Neural progenitor cell (in vitro differentiated cells): Measurements from ENCODE around the gene AGPS. TPM values are rescaled to one million over a fixed set of nuclear protein-coding genes. Genes with fewer than 3 reads are reported as not detected.
"Not testable (repeated sequence)": the region's sequence is repeated elsewhere in the genome, so short reads cannot be mapped to it uniquely, and the experiment has no call there.

ENCODE experiments used
- DNase-seq: peaks from one replicate; pipeline ENCODE4 v3.0.0-alpha.2; 2016; ENCODE audit warnings: low spot score
- H2AFZ ChIP-seq: fragments of 200-600 bp; sonication (generic); replicated peaks from 2 replicates; pipeline ENCODE4 v1.6.1; 2016; ENCODE audit warnings: antibody characterized with exemption
- H3F3A ChIP-seq: fragments of 200-600 bp; sonication (generic); 2 replicates; pipeline ENCODE4 v1.6.1; 2016; ENCODE audit warnings: antibody characterized with exemption, low read depth
- H3K27ac ChIP-seq: fragments of 200-600 bp; sonication (generic); 2 replicates; pipeline ENCODE4 v1.5.1; 2016; ENCODE audit warnings: mild to moderate bottlenecking
- H3K27me3 ChIP-seq: fragments of 200-600 bp; sonication (generic); 2 replicates; pipeline ENCODE4 v1.6.1; 2016; ENCODE audit warnings: mild to moderate bottlenecking, moderate library complexity
- H3K36me3 ChIP-seq: fragments of 200-600 bp; sonication (generic); 2 replicates; pipeline ENCODE4 v1.5.1; 2016
- H3K4me1 ChIP-seq: fragments of 200-600 bp; sonication (generic); 2 replicates; pipeline ENCODE4 v1.6.1; 2016; ENCODE audit warnings: mixed run types
- H3K4me2 ChIP-seq: fragments of 200-600 bp; sonication (generic); 2 replicates; pipeline ENCODE4 v1.6.1; 2016
- H3K4me3 ChIP-seq: fragments of 200-600 bp; sonication (generic); 2 replicates; pipeline ENCODE4 v1.5.1; 2016
- H3K79me2 ChIP-seq: fragments of 200-600 bp; sonication (generic); 2 replicates; pipeline ENCODE4 v1.6.1; 2016; ENCODE audit warnings: low read depth
- H3K9ac ChIP-seq: fragments of 200-600 bp; sonication (generic); 2 replicates; pipeline ENCODE4 v1.6.1; 2016
- H3K9me3 ChIP-seq: fragments of 200-600 bp; sonication (generic); 2 replicates; pipeline ENCODE4 v1.5.1; 2016; ENCODE audit warnings: low read depth
- H4K20me1 ChIP-seq: fragments of 200-600 bp; sonication (generic); 2 replicates; pipeline ENCODE4 v1.6.1; 2016; ENCODE audit warnings: low read depth
- H3K27ac Mint-ChIP-seq: 3 replicates; pipeline ENCODE4 v1.8.0; 2021; ENCODE audit warnings: mixed read lengths
- H3K27me3 Mint-ChIP-seq: 2 replicates; pipeline ENCODE4 v1.8.0; 2022; ENCODE audit warnings: low read depth, mild to moderate bottlenecking, inconsistent platforms, moderate library complexity, mixed read lengths; ENCODE audit not compliant: insufficient read depth
- H3K36me3 Mint-ChIP-seq: 3 replicates; pipeline ENCODE4 v1.8.0; 2021; ENCODE audit warnings: mixed read lengths
- H3K4me1 Mint-ChIP-seq: 3 replicates; pipeline ENCODE4 v1.8.0; 2021; ENCODE audit warnings: mixed read lengths
- H3K4me3 Mint-ChIP-seq: 3 replicates; pipeline ENCODE4 v1.8.0; 2021; ENCODE audit warnings: mild to moderate bottlenecking, moderate library complexity, mixed read lengths
- H3K9me3 Mint-ChIP-seq: 3 replicates; pipeline ENCODE4 v1.8.0; 2020; ENCODE audit warnings: mixed read lengths
- CTCF ChIP-seq: fragments of 200-600 bp; sonication (generic); IDR thresholded peaks from 2 replicates; pipeline ENCODE4 v1.5.1; 2017; ENCODE audit warnings: antibody characterized with exemption, mild to moderate bottlenecking
- EZH2 ChIP-seq: fragments of 200-600 bp; sonication (generic); IDR thresholded peaks from 2 replicates; pipeline ENCODE4 v1.6.1; 2017; ENCODE audit warnings: antibody characterized with exemption, mild to moderate bottlenecking, moderate library complexity
- EZH2phosphoT487 ChIP-seq: fragments of 200-600 bp; sonication (generic); IDR thresholded peaks from 2 replicates; pipeline ENCODE4 v1.6.1; 2017; ENCODE audit warnings: antibody characterized with exemption
- total RNA-seq: library from RNA; depleted of rRNA; stranded (reverse); fragments of >200 nt; gene quantifications from 2 replicates; pipeline ENCODE4 v1.2.3, GENCODE V29; 2015; ENCODE audit warnings: low replicate concordance

Gene AGPS
- total RNA-seq, 1 donor from 2014 or later, result 63.5 TPM

GRCh38 chr2:177484180-177484795, 91.7 kb downstream of the AGPS start:
- H3K4me3 ChIP-seq, result no peak overlapping the region
- Mint-ChIP-seq H3K27ac (no peak overlapping the region), H3K4me3 (no peak overlapping the region), H3K9me3 (no peaks in the 10 kb centered on the region), H3K27me3 (peaks cover 2% of the 10 kb centered on the region), H3K36me3 (no peaks in the 10 kb centered on the region), H3K4me1 (no peaks in the 10 kb centered on the region)
- no peaks in the 10 kb centered on the region for H3K9me3 ChIP-seq
- no peaks in the 10 kb centered on the region for H3K27me3 ChIP-seq
- no peaks in the 10 kb centered on the region for H3F3A ChIP-seq
- H3K79me2 ChIP-seq, result no peaks in the 10 kb centered on the region
- H4K20me1 ChIP-seq, result no peaks in the 10 kb centered on the region
- no peaks in the 10 kb centered on the region for H3K36me3 ChIP-seq
- no peak overlapping the region for H2AFZ ChIP-seq
- no peak overlapping the region for H3K9ac ChIP-seq
- H3K4me2 ChIP-seq, result no peak overlapping the region
- no peak overlapping the region for H3K27ac ChIP-seq
- TF ChIP-seq EZH2phosphoT487 (no peak), CTCF (no peak), EZH2 (no peak)
- no peak for DNase-seq
- H3K4me1 ChIP-seq, result no peaks in the 10 kb centered on the region

- H3K27ac ChIP-seq, H3K27ac Mint-ChIP-seq, H3K9me3 Mint-ChIP-seq, H3K27me3 ChIP-seq, H3K9me3 ChIP-seq, H3K36me3 Mint-ChIP-seq, H3K27me3 Mint-ChIP-seq, H4K20me1 ChIP-seq, H3K9ac ChIP-seq, H3K79me2 ChIP-seq, H3K36me3 ChIP-seq, H3K4me1 Mint-ChIP-seq, DNase-seq, H2AFZ ChIP-seq, H3K4me3 Mint-ChIP-seq, H3K4me1 ChIP-seq, H3K4me3 ChIP-seq, H3K4me2 ChIP-seq, H3F3A ChIP-seq: not testable (repeated sequence)
These were observed 93.1 kb downstream of the AGPS start for GRCh38 chr2:177485657-177486056.

GRCh38 chr2:177489719-177490301, 97.2 kb downstream of the AGPS start:
- no peaks in the 10 kb centered on the region for H3K9me3 Mint-ChIP-seq
- no peak overlapping the region for H3K4me2 ChIP-seq
- H3F3A ChIP-seq, result no peaks in the 10 kb centered on the region
- H3K9me3 ChIP-seq, result no peaks in the 10 kb centered on the region
- no peaks in the 10 kb centered on the region for H3K36me3 ChIP-seq
- no peaks in the 10 kb centered on the region for H3K27me3 Mint-ChIP-seq
- H4K20me1 ChIP-seq, result no peaks in the 10 kb centered on the region
- no peaks in the 10 kb centered on the region for H3K4me1 ChIP-seq
- peak; percentile 52 for DNase-seq
- no peak overlapping the region for H3K4me3 Mint-ChIP-seq
- no peaks in the 10 kb centered on the region for H3K27me3 ChIP-seq
- no peak overlapping the region for H3K4me3 ChIP-seq
- no peak overlapping the region for H2AFZ ChIP-seq
- peak; percentile 71 for TF ChIP-seq CTCF
- TF ChIP-seq EZH2, result no peak
- no peak overlapping the region for H3K9ac ChIP-seq
- H3K79me2 ChIP-seq, result no peaks in the 10 kb centered on the region
- peaks cover 3% of the 10 kb centered on the region for H3K36me3 Mint-ChIP-seq
- no peak overlapping the region for H3K27ac Mint-ChIP-seq
- H3K4me1 Mint-ChIP-seq, result no peaks in the 10 kb centered on the region
- H3K27ac ChIP-seq, result no peak overlapping the region

GRCh38 chr2:177495945-177496344, 103.4 kb downstream of the AGPS start:
- TF ChIP-seq EZH2, result no peak
- TF ChIP-seq CTCF, result no peak
- no peak for TF ChIP-seq EZH2phosphoT487

More at GRCh38 chr2:177495945-177496344, 103.4 kb downstream of the AGPS start:
- Mint-ChIP-seq H3K27me3 (no peaks in the 10 kb centered on the region), H3K9me3 (no peaks in the 10 kb centered on the region), H3K4me3 (no peak overlapping the region), H3K36me3 (peaks cover 3% of the 10 kb centered on the region), H3K27ac (no peak overlapping the region), H3K4me1 (no peaks in the 10 kb centered on the region)
- no peak overlapping the region for H3K9ac ChIP-seq
- DNase-seq, result no peak
- H3K4me2 ChIP-seq, result no peak overlapping the region
- no peak overlapping the region for H2AFZ ChIP-seq
- no peaks in the 10 kb centered on the region for H3K9me3 ChIP-seq
- no peak overlapping the region for H3K4me3 ChIP-seq
- H3K27me3 ChIP-seq, result no peaks in the 10 kb centered on the region
- no peaks in the 10 kb centered on the region for H3K79me2 ChIP-seq
- no peak overlapping the region for H3K27ac ChIP-seq
- H3K36me3 ChIP-seq, result peaks cover 7% of the 10 kb centered on the region
- no peaks in the 10 kb centered on the region for H3K4me1 ChIP-seq
- H4K20me1 ChIP-seq, result no peaks in the 10 kb centered on the region
- H3F3A ChIP-seq, result no peaks in the 10 kb centered on the region
